ENCODE measurements around the gene CREB3L2.
"Not testable (repeated sequence)": the region's sequence is repeated elsewhere in the genome, so short reads cannot be mapped to it uniquely, and the experiment has no call there.

CREB3L2 gene

GRCh38 chr7:137927386-137927785, 74.5 kb downstream of the CREB3L2 start:
- TF ChIP-seq POLR2A (IDR thresholded peaks at IDR 0.05; ENCODE audit: low read length) (no peak), GATA1 (IDR thresholded peaks at IDR 0.05; ENCODE audit: low read depth, low read length) (no peak)
- no peak for DNase-seq

DNA sequence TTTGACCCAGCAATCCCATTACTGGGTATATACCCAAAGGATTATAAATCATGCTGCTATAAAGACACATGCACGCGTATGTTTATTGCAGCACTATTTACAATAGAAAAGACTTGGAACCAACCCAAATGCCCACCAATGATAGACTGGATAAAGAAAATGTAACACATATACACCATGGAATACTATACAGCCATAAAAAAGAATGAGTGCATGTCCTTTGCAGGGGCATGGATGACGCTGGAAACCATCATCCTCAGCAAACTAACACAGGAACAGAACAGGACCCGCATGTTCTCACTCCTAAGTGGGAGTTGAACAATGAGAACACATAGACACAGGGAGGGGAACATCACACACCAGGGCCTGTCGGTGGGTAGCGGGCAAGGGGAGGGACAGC, 75.7 kb downstream of the CREB3L2 start:
- DNase-seq: not testable (repeated sequence)

GRCh38 chr7:137925754-137926153, 76.1 kb downstream of the CREB3L2 start:
- DNase-seq: no peak
- TF ChIP-seq POLR2A (IDR thresholded peaks at IDR 0.05; ENCODE audit: low read length) (no peak), GATA1 (IDR thresholded peaks at IDR 0.05; ENCODE audit: low read depth, low read length) (no peak)

- TF ChIP-seq POLR2A (IDR thresholded peaks at IDR 0.05; ENCODE audit: low read length) (no peak), GATA1 (IDR thresholded peaks at IDR 0.05; ENCODE audit: low read depth, low read length) (no peak)
- DNase-seq: no peak
Measured at GRCh38 chr7:137925091-137925490, 76.8 kb downstream of the CREB3L2 start.

DNA sequence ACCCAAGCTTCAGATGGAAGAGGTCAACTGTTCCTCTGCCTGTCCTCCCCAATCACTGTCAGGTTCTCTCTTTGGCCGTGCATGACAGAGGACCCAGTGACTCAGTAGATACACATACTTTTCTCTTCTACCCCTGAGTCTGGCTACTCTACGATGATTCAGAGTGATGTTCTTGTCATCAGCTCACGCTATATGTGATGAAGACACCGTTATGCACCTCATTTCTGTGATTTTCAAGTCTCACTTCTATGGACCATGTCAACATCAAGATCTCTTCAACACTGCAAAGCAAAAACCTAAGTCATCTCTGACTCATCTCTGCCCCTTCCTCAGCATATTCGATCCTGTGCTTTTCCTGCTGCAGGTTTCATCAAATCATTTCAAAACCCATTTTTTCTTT, 78.5 kb downstream of the CREB3L2 start:
- no peak for TF ChIP-seq POLR2A (IDR thresholded peaks at IDR 0.05; ENCODE audit: low read length)
- TF ChIP-seq GATA1 (IDR thresholded peaks at IDR 0.05; ENCODE audit: low read depth, low read length): no peak
- DNase-seq: peak in 1 of 2 experiments; percentile 5

GRCh38 chr7:137920637-137921399, 81.1 kb downstream of the CREB3L2 start:
- DNase-seq: no peak
- no peak for TF ChIP-seq GATA1 (IDR thresholded peaks at IDR 0.05; ENCODE audit: low read depth, low read length)
- no peak for TF ChIP-seq POLR2A (IDR thresholded peaks at IDR 0.05; ENCODE audit: low read length)

DNA sequence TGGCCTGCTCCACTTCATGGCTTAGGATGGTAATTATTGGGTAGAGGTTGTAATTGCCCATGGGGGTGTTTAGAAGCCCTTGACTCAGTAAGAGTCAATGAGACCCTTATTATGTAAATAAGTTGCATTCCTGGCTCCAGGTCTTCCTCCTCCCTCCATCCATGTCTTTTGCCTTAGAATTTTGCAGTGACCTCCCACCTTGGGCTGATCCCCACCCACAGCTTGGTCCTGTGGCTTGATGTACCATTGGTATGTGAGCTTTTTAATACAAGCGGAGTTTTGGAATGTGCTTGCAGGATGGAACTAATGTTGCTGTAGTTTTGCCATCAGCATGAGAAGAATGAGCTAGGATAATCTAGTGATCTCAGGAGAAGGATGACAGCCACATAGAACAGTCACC, 81.9 kb downstream of the CREB3L2 start:
- TF ChIP-seq GATA1 (IDR thresholded peaks at IDR 0.05; ENCODE audit: low read depth, low read length) (no peak), POLR2A (IDR thresholded peaks at IDR 0.05; ENCODE audit: low read length) (no peak)
- DNase-seq: no peak

- no peak for DNase-seq
- TF ChIP-seq GATA1 (IDR thresholded peaks at IDR 0.05; ENCODE audit: low read depth, low read length): no peak
- TF ChIP-seq POLR2A (IDR thresholded peaks at IDR 0.05; ENCODE audit: low read length): no peak
Measured at GRCh38 chr7:137916980-137917645, 84.8 kb downstream of the CREB3L2 start.

- no peak for DNase-seq
- TF ChIP-seq GATA1 (IDR thresholded peaks at IDR 0.05; ENCODE audit: low read depth, low read length): no peak
- TF ChIP-seq POLR2A (IDR thresholded peaks at IDR 0.05; ENCODE audit: low read length): no peak
Measured at GRCh38 chr7:137916564-137916963, 85.3 kb downstream of the CREB3L2 start.

GRCh38 chr7:137915266-137915665, 86.6 kb downstream of the CREB3L2 start:
- TF ChIP-seq POLR2A (IDR thresholded peaks at IDR 0.05; ENCODE audit: low read length) (no peak), GATA1 (IDR thresholded peaks at IDR 0.05; ENCODE audit: low read depth, low read length) (no peak)
- no peak for DNase-seq

- DNase-seq: no peak
Measured at GRCh38 chr7:137913985-137914384, 87.9 kb downstream of the CREB3L2 start.

DNA sequence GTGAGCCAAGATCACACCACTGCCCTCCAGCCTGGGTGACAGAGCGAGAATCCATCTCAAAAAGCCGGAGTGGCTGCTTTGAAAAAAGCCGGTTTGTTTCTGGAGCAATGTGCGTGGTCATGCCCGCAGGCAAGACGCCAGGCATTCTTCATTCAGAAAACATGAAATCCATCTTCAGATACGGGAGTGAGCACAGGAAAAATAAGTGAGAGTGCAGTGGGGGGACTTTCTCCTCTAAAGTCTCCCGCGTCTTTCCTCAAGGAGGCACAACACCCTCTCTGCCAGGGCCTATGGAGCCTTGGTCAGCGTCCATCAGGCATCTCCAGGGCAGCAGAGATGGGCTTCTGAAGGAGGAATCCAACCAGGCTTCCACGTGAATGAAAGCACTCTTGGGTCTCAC, 92.8 kb downstream of the CREB3L2 start:
- no peak for DNase-seq
- no peak for TF ChIP-seq GATA1 (IDR thresholded peaks at IDR 0.05; ENCODE audit: low read depth, low read length)
- no peak for TF ChIP-seq POLR2A (IDR thresholded peaks at IDR 0.05; ENCODE audit: low read length)

More at GRCh38 chr7:137913985-137914384, 87.9 kb downstream of the CREB3L2 start:
- TF ChIP-seq GATA1 (IDR thresholded peaks at IDR 0.05; ENCODE audit: low read depth, low read length) (no peak), POLR2A (IDR thresholded peaks at IDR 0.05; ENCODE audit: low read length) (no peak)

DNA sequence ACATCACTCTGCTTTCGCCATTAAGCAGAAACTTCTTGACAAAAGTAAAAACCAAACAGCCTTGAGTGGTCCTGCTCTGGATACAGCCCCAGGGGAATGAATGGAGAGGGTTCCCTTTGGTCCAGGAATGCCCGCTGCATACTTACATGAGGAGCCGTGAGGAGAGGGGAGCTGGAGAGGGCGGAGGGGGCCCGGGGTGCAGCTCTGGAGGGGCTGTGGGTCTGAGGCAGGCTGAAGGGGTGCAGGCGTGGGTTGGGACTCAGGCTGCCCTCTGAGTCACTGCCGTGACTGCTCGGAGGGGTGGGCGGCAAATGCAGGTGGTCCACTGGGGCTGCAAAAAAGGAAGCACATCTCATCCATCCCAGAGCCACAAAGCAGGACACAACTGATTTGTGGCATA, 93.8 kb downstream of the CREB3L2 start:
- TF ChIP-seq GATA1 (IDR thresholded peaks at IDR 0.05; ENCODE audit: low read depth, low read length) (no peak), POLR2A (IDR thresholded peaks at IDR 0.05; ENCODE audit: low read length) (no peak)
- no peak for DNase-seq

GRCh38 chr7:137906636-137907035, 95.2 kb downstream of the CREB3L2 start:
- DNase-seq: not testable (repeated sequence)

- no peak for DNase-seq
- TF ChIP-seq GATA1 (IDR thresholded peaks at IDR 0.05; ENCODE audit: low read depth, low read length) (no peak), POLR2A (IDR thresholded peaks at IDR 0.05; ENCODE audit: low read length) (no peak)
Measured at GRCh38 chr7:137904833-137905232, 97.1 kb downstream of the CREB3L2 start.
